ENCODE results near the gene PARD3. TPM values are rescaled to one million over a fixed set of nuclear protein-coding genes. Genes with fewer than 3 reads are reported as not detected.

Gene PARD3
- total and polyA plus RNA-seq, 2 donors (not counting 1 experiment from before 2014, with no cell fraction given) = 24.0 to 46.4 TPM

- TF ChIP-seq EZH2 (IDR thresholded peaks at IDR 0.05; ENCODE audit: low read length, missing control alignments) = no peak
- TF ChIP-seq CTCF (conservative IDR thresholded peaks at IDR 0.05 in 1 of 2, IDR thresholded peaks at IDR 0.05 in 1 of 2; ENCODE audit: low read depth in 1 of 2, low read length in 2 of 2) = no peak
These were observed 352.1 kb downstream of the PARD3 start for GRCh38 chr10:34462993-34463392.

GRCh38 chr10:34462056-34462455 is 353.0 kb downstream of the PARD3 start:
- H3K36me3 ChIP-seq (ENCODE audit: control insufficient read depth, insufficient read depth, low read length) = no peaks in the 10 kb centered on the region
- TF ChIP-seq EZH2 (IDR thresholded peaks at IDR 0.05; ENCODE audit: low read length, missing control alignments) (no peak), CTCF (conservative IDR thresholded peaks at IDR 0.05 in 1 of 2, IDR thresholded peaks at IDR 0.05 in 1 of 2; ENCODE audit: low read depth in 1 of 2, low read length in 2 of 2) (no peak)
- H3K27me3 ChIP-seq (ENCODE audit: control insufficient read depth, insufficient read depth, low read length) = no peaks in the 10 kb centered on the region
- H4K20me1 ChIP-seq (ENCODE audit: control insufficient read depth, extremely low read depth, insufficient read depth, low read length) = no peaks in the 10 kb centered on the region
- no peak overlapping the region for H2AFZ ChIP-seq (ENCODE audit: low read length)
- H3K27ac ChIP-seq (ENCODE audit: insufficient read depth, low read length) = no peak overlapping the region
- H3K4me3 ChIP-seq (replicated peaks in 1 of 4; ENCODE audit: control extremely low read depth in 1 of 4, insufficient read depth in 1 of 4, low read depth in 3 of 4, low read length in 4 of 4) = no peak overlapping the region
- no peaks in the 10 kb centered on the region for H3K4me1 ChIP-seq (ENCODE audit: control insufficient read depth, extremely low read depth, insufficient read depth, low read length)
- no peaks in the 10 kb centered on the region for H3K79me2 ChIP-seq (ENCODE audit: control insufficient read depth, insufficient read depth, low read length)
- no peak for DNase-seq (ENCODE audit: low read depth in 2 of 2)
- H3K9ac ChIP-seq (ENCODE audit: insufficient read depth, low read length) = no peak overlapping the region
- H3K9me3 ChIP-seq (ENCODE audit: control insufficient read depth, insufficient read depth, low read depth, low read length) = no peaks in the 10 kb centered on the region
- no peak overlapping the region for H3K4me2 ChIP-seq (ENCODE audit: extremely low read depth, insufficient read depth, low read length)

More at GRCh38 chr10:34462993-34463392, 352.1 kb downstream of the PARD3 start:
- H3K9ac ChIP-seq (ENCODE audit: insufficient read depth, low read length) = no peak overlapping the region
- H3K79me2 ChIP-seq (ENCODE audit: control insufficient read depth, insufficient read depth, low read length) = no peaks in the 10 kb centered on the region
- H4K20me1 ChIP-seq (ENCODE audit: control insufficient read depth, extremely low read depth, insufficient read depth, low read length) = no peaks in the 10 kb centered on the region
- no peaks in the 10 kb centered on the region for H3K4me1 ChIP-seq (ENCODE audit: control insufficient read depth, extremely low read depth, insufficient read depth, low read length)
- H3K27ac ChIP-seq (ENCODE audit: insufficient read depth, low read length) = no peak overlapping the region
- H2AFZ ChIP-seq (ENCODE audit: low read length) = no peak overlapping the region
- H3K9me3 ChIP-seq (ENCODE audit: control insufficient read depth, insufficient read depth, low read depth, low read length) = no peaks in the 10 kb centered on the region
- H3K36me3 ChIP-seq (ENCODE audit: control insufficient read depth, insufficient read depth, low read length) = no peaks in the 10 kb centered on the region
- H3K27me3 ChIP-seq (ENCODE audit: control insufficient read depth, insufficient read depth, low read length) = no peaks in the 10 kb centered on the region
- no peak overlapping the region for H3K4me3 ChIP-seq (replicated peaks in 1 of 4; ENCODE audit: control extremely low read depth in 1 of 4, insufficient read depth in 1 of 4, low read depth in 3 of 4, low read length in 4 of 4)
- no peak for DNase-seq (ENCODE audit: low read depth in 2 of 2)
- no peak overlapping the region for H3K4me2 ChIP-seq (ENCODE audit: extremely low read depth, insufficient read depth, low read length)

DNA sequence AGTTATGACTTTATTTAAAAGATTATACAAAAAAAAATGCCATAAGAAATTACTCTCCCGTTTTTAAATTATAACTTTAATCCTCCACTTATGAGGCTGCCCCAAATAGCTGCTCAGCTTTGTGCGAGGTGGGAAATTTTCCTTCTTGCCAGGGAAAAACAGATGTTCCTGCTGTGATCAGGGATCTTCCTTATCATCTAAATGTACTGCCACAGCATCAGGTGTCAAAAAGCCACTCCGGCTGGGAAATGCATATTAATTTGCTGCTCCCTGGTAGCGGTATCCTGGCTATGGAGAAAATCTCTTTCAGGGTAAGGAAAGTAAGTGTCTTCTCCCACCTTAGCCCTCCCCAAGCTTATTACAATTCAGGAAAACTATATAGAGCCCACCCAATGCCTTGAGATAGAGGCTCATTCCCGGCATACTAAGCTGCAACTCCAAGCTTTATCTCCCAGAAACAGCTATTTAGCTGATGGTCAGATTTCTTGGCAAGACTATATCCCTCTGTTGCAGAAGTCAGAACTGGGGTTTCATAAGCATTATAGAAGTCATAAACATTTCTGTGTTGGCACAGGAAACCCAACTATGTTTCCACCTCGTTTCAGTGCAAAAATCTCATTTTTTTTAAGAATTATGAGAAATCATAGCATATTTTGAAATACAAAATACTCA is 360.4 kb downstream of the PARD3 start:
- H2AFZ ChIP-seq (ENCODE audit: low read length) = no peak overlapping the region
- H3K27me3 ChIP-seq (ENCODE audit: control insufficient read depth, insufficient read depth, low read length) = no peaks in the 10 kb centered on the region
- H3K36me3 ChIP-seq (ENCODE audit: control insufficient read depth, insufficient read depth, low read length) = no peaks in the 10 kb centered on the region
- H3K4me2 ChIP-seq (ENCODE audit: extremely low read depth, insufficient read depth, low read length) = no peak overlapping the region
- H3K4me1 ChIP-seq (ENCODE audit: control insufficient read depth, extremely low read depth, insufficient read depth, low read length) = no peaks in the 10 kb centered on the region
- no peak for TF ChIP-seq EZH2 (IDR thresholded peaks at IDR 0.05; ENCODE audit: low read length, missing control alignments)
- TF ChIP-seq CTCF (conservative IDR thresholded peaks at IDR 0.05 in 1 of 2, IDR thresholded peaks at IDR 0.05 in 1 of 2; ENCODE audit: low read depth in 1 of 2, low read length in 2 of 2) = no peak
- peak; percentile 25 to 63 for DNase-seq (ENCODE audit: low read depth in 2 of 2)
- H3K4me3 ChIP-seq (replicated peaks in 1 of 4; ENCODE audit: control extremely low read depth in 1 of 4, insufficient read depth in 1 of 4, low read depth in 3 of 4, low read length in 4 of 4) = no peak overlapping the region
- H3K27ac ChIP-seq (ENCODE audit: insufficient read depth, low read length) = no peak overlapping the region
- H4K20me1 ChIP-seq (ENCODE audit: control insufficient read depth, extremely low read depth, insufficient read depth, low read length) = no peaks in the 10 kb centered on the region
- H3K79me2 ChIP-seq (ENCODE audit: control insufficient read depth, insufficient read depth, low read length) = no peaks in the 10 kb centered on the region
- H3K9me3 ChIP-seq (ENCODE audit: control insufficient read depth, insufficient read depth, low read depth, low read length) = no peaks in the 10 kb centered on the region
- H3K9ac ChIP-seq (ENCODE audit: insufficient read depth, low read length) = no peak overlapping the region

Data from fibroblast of lung (primary cell).